ENCODE data around the gene ZDHHC12.

- TF ChIP-seq EP300 (IDR thresholded peaks at IDR 0.05) (no peak), POLR2A (IDR thresholded peaks at IDR 0.05) (no peak), CTCF (IDR thresholded peaks at IDR 0.05) (no peak)
Measured at GRCh38 chr9:128687453-128687852, 36.5 kb downstream of the ZDHHC12 start.

All from upper lobe of left lung (tissue), 4 donors.